Effector memory CD4-positive, alpha-beta T cell (primary cell): ENCODE measurements around the gene LIN52.

Experiments
- DNase-seq, 3 donors: peaks; one replicate each; pipeline ENCODE4 v3.0.0-alpha.2; 2020
- H3K27ac ChIP-seq: 2 replicates; pipeline ENCODE4 v1.7.0; 2013; ENCODE audit warnings: mild to moderate bottlenecking, low read length, moderate library complexity; ENCODE audit not compliant: insufficient read depth, poor library complexity, severe bottlenecking
- H3K27me3 ChIP-seq: replicated peaks from 2 replicates; pipeline ENCODE4 v1.7.0; 2013; ENCODE audit warnings: mild to moderate bottlenecking, low read length; ENCODE audit not compliant: insufficient read depth, control insufficient read depth, poor library complexity, severe bottlenecking
- H3K36me3 ChIP-seq: 2 replicates; pipeline ENCODE4 v1.7.0; 2013; ENCODE audit warnings: mild to moderate bottlenecking, low read length, moderate library complexity; ENCODE audit not compliant: control insufficient read depth, insufficient read depth
- H3K4me1 ChIP-seq: 2 replicates; pipeline ENCODE4 v1.7.0; 2013; ENCODE audit warnings: low read length, mild to moderate bottlenecking; ENCODE audit not compliant: control insufficient read depth, insufficient read depth, poor library complexity, severe bottlenecking
- H3K4me3 ChIP-seq: 2 replicates; pipeline ENCODE4 v1.7.0; 2013; ENCODE audit warnings: low read length, low read depth, mild to moderate bottlenecking; ENCODE audit not compliant: insufficient read depth, poor library complexity, severe bottlenecking
- H3K9me3 ChIP-seq: 2 replicates; pipeline ENCODE4 v1.7.0; 2013; ENCODE audit warnings: mild to moderate bottlenecking, low read length, moderate library complexity; ENCODE audit not compliant: control insufficient read depth

The LIN52 gene

DNA sequence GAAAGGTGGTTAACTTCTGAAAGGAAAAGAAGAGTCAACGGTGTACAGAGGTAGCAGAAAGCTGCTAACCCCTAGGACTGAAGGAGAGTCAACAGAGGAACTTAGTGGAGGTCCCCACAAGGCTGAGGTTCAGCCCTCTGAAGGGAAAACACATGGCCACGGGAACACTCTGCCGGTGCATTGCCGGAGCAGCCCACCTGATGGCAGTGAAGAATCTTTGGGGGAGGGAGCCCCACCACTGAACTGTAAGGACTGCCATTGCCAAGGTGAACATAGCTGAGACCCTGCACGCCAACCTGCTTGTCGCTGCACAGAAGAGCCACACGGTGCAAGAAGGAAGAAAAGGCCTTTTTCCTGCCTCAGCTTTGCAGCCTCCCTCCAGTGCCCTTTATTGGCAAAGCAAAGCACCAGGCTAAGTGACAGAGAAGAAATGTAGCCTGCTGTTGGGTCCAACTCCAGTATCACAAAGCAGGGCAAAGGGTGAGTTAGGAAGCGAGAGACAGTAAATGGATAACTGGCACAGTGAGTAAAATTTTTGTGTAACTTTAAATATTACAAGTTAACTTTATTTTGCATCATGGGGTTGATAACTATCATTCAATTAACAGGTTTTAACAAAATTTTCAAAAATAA lies 76.9 kb downstream of the LIN52 start:
- Histone ChIP-seq H3K27ac (no peak overlapping the region), H3K27me3 (no peaks in the 10 kb centered on the region), H3K4me3 (no peak overlapping the region), H3K4me1 (no peaks in the 10 kb centered on the region), H3K36me3 (no peaks in the 10 kb centered on the region), H3K9me3 (no peaks in the 10 kb centered on the region)
- DNase-seq: no peak

DNA sequence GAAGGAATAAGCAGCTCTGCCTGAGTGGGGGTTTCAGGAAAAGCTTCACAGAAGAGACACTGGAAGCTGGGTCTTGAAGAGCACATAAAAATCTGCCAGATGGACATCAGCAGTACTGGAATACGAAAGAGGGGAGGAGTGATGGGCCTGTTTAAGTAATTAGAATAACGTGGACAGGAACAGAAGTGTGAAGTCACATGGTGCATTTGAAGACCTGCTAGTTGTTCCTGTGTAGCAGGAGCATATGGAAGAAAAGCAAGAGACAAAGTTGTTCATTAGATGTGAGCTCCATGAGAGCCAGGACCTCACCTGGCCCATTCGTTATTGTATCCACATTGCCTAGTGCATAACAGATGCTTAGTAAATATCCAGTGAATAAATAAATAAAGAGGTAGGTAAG lies 85.2 kb downstream of the LIN52 start:
- H3K36me3 ChIP-seq: no peaks in the 10 kb centered on the region
- H3K4me1 ChIP-seq: no peaks in the 10 kb centered on the region
- H3K9me3 ChIP-seq: no peaks in the 10 kb centered on the region
- no peak overlapping the region for H3K4me3 ChIP-seq
- DNase-seq: no peak
- H3K27me3 ChIP-seq: no peaks in the 10 kb centered on the region
- H3K27ac ChIP-seq: no peak overlapping the region

DNA sequence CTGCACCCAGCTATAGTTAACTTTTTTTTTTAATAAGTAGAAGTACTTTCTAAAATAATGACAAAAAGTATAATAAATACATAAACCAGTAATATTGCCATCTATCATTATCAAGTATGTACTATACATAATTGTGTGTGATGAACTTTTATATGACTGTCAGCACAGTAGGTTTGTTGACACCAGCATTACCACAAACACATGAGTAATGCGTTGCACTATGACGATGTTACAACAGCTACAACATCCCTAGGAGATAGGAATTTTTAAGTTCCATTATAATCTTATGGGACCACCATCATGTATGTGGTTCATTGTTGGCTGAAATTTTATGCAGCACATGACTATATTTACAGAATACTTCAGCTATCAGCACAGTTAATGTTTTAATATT lies 91.6 kb downstream of the LIN52 start:
- Histone ChIP-seq H3K4me3 (no peak overlapping the region), H3K36me3 (no peaks in the 10 kb centered on the region), H3K27ac (no peak overlapping the region), H3K27me3 (no peaks in the 10 kb centered on the region), H3K4me1 (no peaks in the 10 kb centered on the region), H3K9me3 (no peaks in the 10 kb centered on the region)
- no peak for DNase-seq

DNA sequence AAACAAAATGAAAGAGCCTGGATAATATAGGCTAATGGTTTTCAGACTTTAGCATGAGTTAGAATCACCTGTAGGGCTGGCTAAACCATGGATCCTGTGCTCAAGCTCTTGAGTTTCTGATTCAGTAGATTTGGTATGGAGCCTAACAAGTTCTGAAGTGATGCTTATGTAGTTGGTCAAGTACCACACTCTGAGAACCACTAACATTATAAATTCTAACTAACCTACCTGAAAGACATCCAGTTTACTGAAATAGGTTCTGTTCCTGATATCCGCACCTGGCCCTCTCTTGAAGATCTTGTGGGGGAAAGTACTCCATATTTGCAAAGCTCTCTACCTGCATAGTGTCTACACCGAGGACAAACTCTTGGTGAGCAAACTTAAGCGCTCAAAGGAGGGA lies 95.1 kb downstream of the LIN52 start:
- H3K27ac ChIP-seq: no peak overlapping the region
- H3K36me3 ChIP-seq: no peaks in the 10 kb centered on the region
- H3K27me3 ChIP-seq: no peaks in the 10 kb centered on the region
- no peak for DNase-seq
- H3K9me3 ChIP-seq: no peaks in the 10 kb centered on the region
- no peaks in the 10 kb centered on the region for H3K4me1 ChIP-seq
- H3K4me3 ChIP-seq: no peak overlapping the region

DNA sequence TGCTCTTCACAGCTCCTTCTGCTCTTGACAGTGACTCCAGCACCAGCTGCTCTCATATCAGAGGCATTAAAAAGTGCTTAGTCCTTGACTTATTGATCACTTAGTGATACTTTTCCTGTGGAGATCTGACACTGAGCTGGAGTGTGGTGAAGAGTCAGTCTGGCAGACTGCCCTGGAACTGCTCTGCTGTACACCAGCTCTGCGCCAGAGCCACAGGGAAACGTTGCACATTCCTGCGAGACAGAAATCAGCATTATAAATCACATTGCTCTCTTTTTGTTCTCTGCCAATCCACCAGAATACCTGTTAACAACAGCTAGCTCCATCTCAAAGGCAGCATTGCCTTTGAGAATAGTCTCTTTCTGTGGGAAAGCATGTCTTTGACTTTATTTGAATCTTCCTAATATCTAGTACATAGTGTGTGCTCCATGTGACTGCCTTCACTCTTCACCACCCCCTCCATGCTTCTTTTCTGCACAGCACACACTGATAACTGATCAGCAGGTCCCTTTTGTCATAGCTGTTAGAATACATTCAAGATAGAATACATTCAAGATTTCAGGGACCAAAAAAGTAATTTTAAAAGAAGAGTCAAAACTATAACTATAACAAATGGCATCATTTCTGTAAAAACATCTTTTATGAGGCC lies 106.3 kb downstream of the LIN52 start:
- Histone ChIP-seq H3K27me3 (no peaks in the 10 kb centered on the region), H3K4me1 (no peaks in the 10 kb centered on the region), H3K27ac (no peak overlapping the region), H3K4me3 (no peak overlapping the region), H3K36me3 (no peaks in the 10 kb centered on the region), H3K9me3 (no peaks in the 10 kb centered on the region)
- no peak for DNase-seq

DNA sequence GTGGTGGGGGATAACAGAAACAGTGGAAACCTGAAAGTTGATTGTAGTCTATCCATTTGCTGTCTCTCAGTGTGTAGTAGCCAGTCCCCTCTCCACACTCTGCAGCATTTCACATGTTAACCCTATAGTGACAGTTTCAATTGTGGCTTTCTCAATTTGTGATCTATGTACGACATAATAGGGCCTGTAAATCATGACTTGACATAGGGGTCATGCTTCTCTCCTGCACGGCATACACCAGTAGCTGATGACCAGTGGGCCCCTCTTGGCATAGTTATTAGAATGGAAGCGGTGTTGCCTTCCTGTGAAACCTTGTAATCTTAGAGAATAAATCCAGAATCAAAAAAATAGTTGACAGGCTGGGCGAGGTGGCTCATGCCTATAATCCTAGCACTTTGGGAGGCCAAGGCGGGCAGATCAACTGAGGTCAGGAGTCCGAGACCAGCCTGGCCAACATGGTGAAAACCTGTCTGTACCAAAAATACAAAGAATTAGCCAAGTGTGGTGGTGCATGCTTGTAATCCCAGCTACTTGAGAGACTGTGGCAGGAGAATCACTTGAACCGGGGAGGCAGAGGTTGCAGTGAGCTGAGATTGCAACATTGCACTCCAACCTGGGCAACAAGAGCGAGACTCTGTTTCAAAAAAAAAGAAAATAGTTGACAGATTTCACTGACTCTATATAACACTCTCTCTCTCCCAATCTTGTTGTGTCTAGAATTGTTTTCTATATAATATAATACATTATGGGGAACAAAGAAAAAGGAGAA lies 109.9 kb downstream of the LIN52 start:
- Histone ChIP-seq H3K4me1 (no peaks in the 10 kb centered on the region), H3K9me3 (no peaks in the 10 kb centered on the region), H3K4me3 (no peak overlapping the region), H3K27me3 (no peaks in the 10 kb centered on the region), H3K36me3 (no peaks in the 10 kb centered on the region), H3K27ac (no peak overlapping the region)
- no peak for DNase-seq

DNA sequence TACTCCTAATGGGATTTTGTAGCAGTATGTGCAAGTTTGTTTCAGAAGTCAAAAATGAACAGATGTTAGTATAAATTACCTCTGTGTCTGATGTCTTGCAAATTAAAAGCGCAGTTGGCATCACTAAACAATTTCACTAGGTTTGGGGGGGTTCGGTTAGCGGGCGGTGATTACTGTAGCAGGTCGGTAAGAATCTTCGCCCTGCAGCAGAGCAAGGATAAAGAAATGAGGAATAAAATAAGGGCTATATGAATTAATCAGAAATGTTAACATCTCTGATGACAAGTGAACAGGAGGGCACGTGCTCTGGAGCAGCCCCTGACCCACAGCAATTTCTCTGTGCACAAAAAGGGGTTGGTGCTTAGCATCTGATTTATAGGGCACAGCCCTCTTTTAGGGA lies 110.9 kb downstream of the LIN52 start:
- Histone ChIP-seq H3K36me3 (no peaks in the 10 kb centered on the region), H3K9me3 (no peaks in the 10 kb centered on the region), H3K4me3 (no peak overlapping the region), H3K4me1 (no peaks in the 10 kb centered on the region), H3K27me3 (no peaks in the 10 kb centered on the region), H3K27ac (no peak overlapping the region)
- no peak for DNase-seq

DNA sequence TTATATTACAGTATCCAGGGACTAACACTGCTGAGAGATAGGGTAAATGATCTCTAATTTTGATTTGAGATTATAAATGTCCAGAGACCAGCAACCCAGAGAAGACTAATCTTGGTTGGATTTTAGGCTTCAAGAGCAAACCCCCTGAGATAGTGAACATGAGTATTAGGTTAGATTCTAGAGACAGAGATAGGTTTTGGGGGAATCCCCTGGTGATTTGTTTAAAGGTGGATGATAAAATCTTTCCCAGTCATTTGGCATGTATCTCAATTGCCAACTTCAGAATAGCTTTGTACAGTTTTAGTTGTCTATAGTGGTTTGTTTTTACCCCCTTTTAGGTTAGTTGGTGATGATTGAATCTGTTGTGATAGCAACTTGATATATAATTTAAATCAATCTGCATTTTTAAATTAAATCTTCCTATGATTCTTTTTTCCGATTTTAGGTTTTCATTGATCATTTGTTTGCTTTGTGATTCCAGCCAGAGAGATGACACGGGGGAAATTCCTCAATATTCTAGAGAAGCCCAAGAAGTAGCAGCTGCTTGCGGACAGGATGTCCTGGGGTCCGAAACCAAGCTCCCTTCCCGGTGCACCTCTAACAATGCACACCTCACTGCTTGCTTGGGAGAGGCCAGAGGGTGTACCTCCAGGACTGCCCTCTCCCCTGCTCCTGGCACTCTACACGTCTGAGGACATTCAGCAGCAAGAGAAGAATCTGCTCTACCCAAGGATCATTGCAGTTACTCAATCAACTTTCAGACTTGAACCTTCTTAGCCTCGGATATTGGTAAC lies 113.9 kb downstream of the LIN52 start:
- Histone ChIP-seq H3K4me1 (no peaks in the 10 kb centered on the region), H3K27me3 (no peaks in the 10 kb centered on the region), H3K36me3 (peaks cover 6% of the 10 kb centered on the region), H3K9me3 (no peaks in the 10 kb centered on the region), H3K27ac (no peak overlapping the region), H3K4me3 (no peak overlapping the region)
- DNase-seq: no peak

DNA sequence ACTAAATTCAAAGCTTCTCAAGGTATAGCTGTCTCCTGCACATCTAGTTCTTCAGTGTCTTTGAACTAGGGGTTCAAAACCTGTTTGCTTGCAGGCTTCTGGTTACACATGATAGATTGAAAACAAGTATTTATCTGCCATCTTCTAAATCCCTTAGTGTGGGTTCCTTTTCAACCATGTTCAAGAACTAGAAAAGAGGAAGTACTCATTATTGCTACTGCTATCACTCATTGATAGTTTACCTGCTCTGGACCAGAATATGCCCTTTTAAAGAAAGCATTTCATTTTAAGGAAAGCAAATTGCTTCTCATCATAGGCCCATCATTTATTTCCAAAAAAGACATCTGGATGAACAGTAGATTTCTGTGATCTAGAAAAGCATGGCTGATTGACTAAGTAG lies 117.4 kb downstream of the LIN52 start:
- no peaks in the 10 kb centered on the region for H3K4me1 ChIP-seq
- peaks cover 7% of the 10 kb centered on the region for H3K36me3 ChIP-seq
- no peaks in the 10 kb centered on the region for H3K27me3 ChIP-seq
- H3K27ac ChIP-seq: no peak overlapping the region
- H3K4me3 ChIP-seq: no peak overlapping the region
- no peak for DNase-seq
- no peaks in the 10 kb centered on the region for H3K9me3 ChIP-seq
